Muscle of back (tissue), 11 donors: Measurements from ENCODE around the gene ZNHIT2. TPM values are rescaled to one million over a fixed set of nuclear protein-coding genes. Genes with fewer than 3 reads are reported as not detected.

ENCODE experiments used
- DNase-seq, 3 donors: peaks; one replicate each; pipeline versions ENCODE4 v3.0.0 to v3.0.0-alpha.2; 2013
- polyA plus RNA-seq, 10 donors: library from polyadenylated mRNA; unstranded; fragments of 120-200 nt; gene quantifications; one replicate each; pipeline ENCODE4 v1.2.1, GENCODE V29; 2013; ENCODE audit not compliant: insufficient read length in 10 of 10

ZNHIT2 gene
- polyA plus RNA-seq, 10 donors: 3.6 to 5.8 (median 4.4) TPM

DNA sequence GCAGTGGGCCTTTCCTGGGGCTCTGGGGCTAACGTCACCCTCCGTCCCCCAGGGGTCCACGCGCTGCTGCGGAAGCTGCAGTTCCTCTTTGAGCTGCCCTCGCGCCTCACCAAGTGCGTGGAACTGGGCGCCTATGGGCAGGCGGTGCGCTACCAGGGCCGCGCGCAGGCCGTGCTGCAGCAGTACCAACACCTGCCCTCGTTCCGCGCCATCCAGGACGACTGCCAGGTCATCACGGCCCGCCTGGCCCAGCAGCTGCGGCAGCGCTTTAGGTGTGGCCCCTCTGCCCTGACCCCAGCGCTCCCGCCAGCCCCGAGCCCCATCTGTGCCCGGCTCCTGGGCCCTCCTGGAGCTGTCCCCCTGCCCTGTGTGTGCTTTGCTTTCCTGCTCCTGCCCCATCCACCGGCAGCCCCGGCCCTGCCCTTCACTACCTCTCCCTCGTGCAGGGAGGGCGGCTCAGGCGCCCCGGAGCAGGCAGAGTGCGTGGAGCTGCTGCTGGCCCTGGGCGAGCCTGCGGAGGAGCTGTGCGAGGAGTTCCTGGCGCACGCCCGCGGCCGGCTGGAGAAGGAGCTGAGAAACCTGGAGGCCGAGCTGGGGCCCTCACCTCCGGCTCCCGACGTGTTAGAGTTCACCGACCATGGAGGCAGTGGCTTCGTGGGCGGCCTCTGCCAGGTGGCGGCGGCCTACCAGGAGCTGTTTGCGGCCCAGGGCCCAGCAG is 9.6 kb downstream of the ZNHIT2 start:
- no peak for DNase-seq

DNA sequence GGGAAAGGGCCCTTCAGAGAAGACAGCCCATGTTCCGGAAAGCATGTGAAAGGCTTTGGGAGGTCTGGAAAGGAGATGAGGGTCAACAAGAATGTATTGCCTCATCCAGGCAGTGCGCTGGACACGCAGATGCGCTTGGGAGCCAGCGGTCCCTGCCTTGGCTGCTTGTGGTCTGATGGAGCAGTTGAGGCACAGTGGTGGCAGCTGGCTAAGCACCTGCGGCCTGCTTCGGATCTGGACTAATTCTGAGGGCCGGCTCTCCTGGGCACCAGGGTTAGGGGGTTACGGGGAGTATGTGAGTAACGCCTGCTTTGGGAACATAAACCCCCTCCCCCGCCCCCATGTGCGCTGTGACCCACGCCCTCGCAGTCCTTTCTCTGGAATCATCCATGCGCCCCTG is 10.4 kb downstream of the ZNHIT2 start:
- DNase-seq: no peak

DNA sequence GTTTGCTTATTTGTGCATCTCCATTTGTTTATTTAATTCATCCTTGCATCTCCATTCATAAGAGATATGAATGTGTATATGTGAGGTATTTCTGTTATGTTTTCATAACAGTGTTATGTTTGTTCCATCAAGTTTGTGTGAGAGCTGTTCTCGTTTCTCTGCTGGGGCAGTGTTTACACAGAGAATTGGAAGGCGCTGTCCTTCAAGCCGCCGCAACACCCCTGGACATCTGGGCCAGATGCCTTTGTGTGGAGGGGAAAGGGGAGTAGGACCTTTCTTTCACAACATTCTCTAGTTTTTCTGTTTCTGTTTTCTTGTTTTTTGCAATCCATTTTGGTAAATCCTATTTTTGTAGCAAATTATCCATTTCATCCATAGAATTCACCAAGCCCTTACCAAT is 12.9 kb downstream of the ZNHIT2 start:
- DNase-seq: no peak

DNA sequence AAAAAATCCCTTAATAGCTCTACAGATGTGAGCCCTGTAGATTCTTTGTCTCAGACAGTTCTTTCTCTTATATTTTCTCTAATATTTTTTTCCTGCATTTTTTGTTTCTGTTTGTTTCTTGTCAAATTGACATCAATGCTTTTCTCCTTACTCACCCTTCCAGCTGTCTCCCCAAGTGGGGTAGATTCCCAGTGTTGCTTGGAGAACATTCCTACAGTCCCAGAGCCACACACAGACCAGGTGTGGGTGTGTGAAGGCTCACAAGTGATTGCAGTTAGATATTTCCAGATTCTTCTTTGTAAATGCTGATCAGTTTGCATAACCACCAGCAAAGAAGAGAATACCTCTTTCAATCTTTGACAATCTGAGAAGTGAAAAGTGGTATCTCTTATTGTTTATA is 14.0 kb downstream of the ZNHIT2 start:
- DNase-seq: no peak

DNA sequence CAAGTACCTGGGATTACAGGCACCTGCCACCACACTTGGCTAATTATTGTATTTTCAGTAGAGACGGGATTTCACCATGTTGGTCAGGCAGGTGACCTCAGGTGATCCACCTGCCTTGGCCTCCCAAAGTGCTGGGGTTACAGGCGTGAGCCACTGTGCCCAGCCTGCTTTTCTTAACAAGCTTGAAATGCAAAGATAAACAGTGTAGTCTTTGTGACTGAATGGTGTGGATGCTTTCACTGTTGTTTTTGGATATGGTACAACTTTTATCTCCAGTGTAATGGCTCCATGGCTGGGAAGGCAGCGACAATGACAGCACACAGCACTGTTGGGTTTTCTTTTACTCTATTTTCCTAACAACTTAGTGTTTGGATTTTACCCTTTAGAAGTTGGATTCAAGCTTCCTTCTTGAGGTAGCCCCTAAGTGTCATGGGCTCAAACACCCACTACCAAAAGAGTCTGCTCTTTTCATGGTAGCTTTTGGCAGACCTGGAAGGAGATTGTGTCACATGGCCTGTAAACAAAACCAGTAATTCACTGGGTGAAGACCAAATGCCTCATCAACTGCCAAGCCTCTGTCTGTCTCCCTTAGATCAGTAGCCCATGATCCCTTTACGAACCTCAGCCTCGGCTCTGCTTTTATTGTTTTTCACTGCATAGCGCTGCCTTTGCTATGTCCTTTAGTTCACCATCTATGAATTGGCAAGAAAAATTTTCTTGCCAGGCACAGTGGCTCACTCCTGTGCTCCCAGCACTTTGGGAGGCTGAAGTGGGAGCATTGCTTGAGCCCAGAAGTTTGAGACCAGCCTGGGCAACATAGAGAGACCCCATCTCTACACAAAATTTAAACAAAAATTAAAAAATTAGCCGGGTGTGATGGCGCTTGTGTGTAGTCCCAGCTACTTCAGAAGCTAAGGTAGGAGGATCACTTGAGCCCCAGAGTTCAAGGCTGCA is 15.1 kb downstream of the ZNHIT2 start:
- DNase-seq: no peak

DNA sequence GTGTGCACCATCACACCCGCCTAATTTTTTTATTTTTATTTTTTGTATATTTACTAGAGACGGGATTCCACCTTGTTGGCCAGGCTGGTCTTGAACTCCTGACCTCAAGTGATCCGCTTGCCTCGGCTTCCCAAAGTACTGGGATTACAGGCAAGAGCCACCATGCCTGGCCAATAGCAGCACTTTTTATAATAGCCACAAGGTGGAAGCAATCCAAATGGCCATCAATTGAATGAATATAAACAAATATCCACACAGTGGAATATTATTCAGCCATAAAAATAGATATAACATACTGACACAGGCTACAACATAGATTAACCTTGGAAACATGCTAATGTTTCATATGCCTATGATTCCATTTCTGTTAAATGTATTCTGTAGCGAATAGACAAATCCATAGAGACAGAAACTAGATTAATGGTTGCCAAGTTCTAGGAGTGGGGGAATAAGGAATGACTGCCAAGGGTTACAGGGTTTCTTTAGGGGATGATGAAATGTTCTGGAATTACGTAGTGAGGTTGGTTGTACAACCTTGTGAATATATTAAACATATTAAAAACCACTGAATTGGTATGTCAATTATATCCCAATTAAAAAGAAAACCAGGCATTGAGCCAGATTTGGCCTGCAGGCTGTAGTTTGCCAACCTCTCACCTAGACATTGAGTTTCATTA is 16.7 kb downstream of the ZNHIT2 start:
- DNase-seq: no peak

DNA sequence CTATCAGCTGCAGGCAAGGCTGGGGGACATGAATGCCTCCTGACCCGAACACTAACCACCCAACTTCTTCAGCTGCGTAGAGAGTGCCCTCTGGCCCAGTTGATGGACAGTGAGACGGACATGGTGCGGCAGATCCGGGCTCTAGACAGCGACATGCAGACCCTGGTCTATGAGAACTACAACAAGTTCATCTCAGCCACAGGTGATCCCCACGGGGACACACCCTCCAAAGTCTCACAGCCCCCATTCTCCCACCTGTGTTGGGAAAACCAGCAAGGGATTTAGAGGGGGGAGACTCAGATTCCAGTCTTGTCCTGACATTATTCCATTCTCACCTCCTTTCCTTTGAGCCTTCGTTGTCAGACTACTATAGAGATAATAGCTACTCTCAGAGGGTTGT is 20.6 kb downstream of the ZNHIT2 start:
- DNase-seq: no peak

DNA sequence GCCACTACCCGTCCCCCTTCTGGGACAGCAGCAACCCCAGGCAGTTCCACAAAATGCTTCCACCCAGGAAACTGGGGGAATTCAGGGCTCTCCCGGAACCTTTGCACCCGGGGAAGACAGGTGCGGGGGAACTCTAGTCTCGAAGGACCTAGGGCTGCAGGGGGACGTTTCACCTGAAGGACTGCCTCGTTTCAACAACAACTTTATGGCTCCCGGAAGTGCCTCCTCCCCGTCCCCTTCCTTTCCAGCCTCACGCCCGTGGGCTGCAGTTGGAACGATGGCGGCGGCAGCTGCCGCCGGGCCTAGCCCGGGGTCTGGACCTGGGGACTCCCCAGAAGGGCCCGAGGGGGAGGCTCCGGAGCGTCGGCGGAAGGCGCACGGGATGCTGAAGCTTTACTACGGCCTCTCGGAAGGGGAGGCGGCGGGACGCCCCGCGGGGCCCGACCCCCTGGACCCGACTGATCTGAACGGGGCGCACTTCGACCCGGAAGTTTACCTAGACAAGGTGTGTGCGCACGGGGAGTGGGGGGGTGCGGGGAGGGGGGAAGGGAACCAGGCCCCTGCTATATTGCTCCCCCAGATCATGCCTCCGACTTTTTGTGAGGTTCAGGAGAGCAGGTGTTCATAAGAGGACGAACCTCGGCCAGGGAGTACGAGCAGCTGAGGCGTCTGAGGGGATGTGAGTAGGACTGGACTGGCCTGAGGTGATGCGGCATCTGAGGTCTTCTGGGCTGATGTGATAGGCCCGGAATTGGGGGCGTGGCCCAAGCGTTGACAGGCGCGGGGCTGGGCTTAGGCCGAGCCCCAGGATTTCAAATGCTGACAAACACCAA is 21.3 kb downstream of the ZNHIT2 start, which contains the start of gene VPS51:
Gene VPS51, plus strand, starts transcription at position 241 of the 833 bp plus-strand sequence. Its CDS starts 37 bp downstream, at position 278.
- DNase-seq: peak; percentile 91 to 94 (median 92)

DNA sequence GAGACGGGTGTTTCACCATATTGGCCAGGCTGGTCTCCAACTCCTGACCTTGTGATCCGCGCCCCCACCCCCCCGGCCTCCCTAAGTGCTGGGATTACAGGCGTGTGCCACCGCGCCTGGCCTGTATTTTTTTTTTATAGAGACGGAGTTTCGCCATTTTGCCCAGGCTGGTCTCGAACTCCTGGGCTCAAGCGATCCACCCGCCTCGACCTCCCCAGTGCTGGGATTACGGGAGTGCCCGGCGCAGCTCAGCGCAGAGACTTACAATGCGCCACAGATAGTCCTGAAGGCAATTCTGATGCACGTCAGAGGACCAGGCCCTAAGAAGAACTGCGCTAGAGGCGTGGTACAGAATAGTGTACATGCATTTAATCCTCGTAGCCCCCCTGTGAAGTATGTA is 22.1 kb downstream of the ZNHIT2 start:
- no peak for DNase-seq

DNA sequence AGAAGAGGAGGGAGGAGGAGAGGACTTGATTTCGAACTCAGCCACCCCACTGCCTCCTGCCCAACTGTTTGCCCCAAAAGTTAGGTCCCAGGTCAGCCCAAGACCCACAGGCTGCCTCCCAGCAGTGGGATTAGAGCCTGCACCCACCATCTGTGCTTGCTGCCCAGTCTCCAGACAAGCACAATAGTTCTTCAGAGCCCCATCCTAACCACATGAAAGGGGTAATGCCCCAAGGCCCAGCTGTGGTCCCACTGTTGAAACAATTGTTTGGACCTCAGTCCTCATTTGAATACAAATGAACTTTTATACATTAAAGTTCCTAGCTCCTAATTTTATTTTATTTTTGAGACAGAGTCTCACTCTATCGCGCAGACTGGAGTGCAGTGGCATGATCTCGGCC is 26.9 kb downstream of the ZNHIT2 start:
- no peak for DNase-seq

DNA sequence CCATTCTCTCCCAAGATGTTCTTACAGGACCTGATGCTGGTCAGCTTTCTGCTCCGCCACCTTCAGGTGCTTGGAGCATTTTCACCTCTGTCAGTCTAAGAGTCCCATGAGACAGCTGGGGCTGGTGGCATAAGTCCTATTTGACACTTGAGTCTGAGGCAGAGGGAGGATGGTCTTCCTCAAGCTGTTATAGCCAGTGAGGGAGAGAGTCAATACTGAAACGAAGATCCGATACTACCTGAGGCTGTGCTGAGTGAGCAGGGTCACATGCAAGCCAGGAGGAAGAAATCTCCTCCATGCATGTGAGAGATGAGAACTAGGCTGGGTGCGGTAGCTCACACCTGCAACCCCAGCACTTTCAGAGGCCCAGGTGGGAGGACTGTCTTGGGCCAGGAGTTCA is 27.9 kb downstream of the ZNHIT2 start:
- DNase-seq: no peak

DNA sequence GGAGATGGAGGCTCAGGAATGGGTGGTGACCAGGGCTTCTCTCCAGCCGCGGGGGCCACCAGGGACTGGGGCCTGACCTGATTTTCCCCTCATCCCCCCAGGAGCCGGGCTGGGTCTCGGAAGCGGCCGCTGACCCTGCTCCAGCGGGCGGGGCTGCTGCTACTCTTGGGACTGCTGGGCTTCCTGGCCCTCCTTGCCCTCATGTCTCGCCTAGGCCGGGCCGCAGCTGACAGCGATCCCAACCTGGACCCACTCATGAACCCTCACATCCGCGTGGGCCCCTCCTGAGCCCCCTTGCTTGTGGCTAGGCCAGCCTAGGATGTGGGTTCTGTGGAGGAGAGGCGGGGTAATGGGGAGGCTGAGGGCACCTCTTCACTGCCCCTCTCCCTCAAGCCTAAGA is 29.7 kb downstream of the ZNHIT2 start:
- DNase-seq: no peak

DNA sequence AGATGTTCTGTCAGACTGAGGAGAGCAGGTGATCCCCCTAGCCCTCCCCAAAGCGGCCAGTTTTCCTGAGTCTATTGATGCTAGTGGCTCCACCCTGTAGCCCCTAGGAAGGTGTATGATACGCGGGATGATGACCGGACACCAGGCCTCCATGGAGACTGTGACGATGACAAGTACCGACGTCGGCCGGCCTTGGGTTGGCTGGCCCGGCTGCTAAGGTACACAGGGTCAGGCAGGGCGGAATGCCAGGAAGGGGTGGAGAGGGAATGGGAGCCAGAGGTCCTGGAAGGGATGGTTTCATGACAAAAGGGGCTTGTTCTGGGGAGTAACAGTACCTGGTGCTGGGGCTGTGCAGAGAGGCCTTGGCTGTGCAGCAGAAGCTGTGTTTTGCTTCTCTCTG is 30.3 kb downstream of the ZNHIT2 start:
- no peak for DNase-seq

DNA sequence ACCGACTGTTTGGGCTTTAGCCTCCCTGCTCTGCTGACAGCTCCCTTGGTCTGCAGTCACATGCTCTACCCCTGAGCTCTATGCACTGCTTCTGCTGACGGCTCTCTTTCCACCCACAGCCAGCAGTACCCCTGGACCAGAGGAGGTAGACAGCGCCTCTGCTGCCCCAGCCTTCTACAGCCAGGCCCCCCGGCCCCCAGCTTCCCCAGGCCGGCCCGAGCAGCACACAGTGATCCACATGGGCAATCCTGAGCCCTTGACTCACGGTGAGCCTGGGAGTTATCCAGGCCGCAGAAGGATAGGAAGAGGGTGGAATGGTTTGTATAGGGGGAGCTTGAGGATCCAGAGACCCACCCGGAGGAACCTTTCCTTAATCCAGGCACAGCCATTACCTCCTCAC is 30.7 kb downstream of the ZNHIT2 start:
- no peak for DNase-seq

DNA sequence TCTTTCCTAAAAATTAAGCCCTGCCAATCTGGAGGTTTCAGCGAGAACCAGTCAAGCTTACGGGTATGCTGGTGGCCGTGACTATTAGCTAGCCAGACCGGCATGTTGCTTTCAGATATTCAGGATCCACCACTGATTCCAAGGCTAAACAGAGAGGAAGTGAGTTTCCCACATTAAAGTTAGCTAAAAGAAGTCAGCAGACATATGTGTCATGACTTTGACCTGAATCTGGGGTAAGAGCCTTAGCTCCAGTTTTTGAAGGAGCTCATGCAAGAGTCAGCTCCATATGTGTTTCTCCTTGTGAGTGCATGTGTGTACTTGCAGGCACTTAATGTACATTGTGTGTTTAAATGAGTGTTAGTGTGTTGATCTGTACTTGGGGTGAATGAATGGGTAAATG is 32.1 kb downstream of the ZNHIT2 start:
- no peak for DNase-seq

DNA sequence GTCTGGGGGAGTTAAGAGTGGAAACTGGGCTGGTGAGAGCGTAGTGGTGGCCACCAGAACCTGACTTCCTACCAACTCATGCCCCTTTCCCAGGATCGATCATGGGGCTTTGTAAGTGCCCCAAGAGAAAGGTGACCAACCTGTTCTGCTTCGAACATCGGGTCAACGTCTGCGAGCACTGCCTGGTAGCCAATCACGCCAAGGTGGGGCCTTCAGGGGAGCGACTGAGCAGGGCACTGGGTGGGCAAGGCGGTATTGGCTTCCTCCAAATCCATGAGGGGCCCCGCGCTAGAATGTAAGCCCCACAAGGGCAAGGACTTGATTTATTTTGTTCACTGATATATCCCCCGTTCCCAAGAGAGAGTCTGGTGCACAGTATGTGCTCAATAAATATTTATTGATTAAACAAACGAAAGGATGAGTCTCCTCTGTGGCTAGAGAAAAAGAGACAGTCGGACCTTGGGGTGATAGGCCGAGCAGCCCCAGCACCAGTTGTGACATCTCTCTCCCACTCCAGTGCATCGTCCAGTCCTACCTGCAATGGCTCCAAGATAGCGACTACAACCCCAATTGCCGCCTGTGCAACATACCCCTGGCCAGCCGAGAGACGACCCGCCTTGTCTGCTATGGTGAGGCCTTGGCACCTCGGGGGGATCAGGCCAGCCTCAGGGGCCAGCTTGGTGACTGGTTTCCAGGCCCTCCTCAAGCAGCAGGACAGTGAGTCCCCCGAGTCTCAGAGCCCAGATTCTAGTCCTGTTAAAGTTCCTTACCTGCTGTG is 32.7 kb downstream of the ZNHIT2 start:
- DNase-seq: no peak

DNA sequence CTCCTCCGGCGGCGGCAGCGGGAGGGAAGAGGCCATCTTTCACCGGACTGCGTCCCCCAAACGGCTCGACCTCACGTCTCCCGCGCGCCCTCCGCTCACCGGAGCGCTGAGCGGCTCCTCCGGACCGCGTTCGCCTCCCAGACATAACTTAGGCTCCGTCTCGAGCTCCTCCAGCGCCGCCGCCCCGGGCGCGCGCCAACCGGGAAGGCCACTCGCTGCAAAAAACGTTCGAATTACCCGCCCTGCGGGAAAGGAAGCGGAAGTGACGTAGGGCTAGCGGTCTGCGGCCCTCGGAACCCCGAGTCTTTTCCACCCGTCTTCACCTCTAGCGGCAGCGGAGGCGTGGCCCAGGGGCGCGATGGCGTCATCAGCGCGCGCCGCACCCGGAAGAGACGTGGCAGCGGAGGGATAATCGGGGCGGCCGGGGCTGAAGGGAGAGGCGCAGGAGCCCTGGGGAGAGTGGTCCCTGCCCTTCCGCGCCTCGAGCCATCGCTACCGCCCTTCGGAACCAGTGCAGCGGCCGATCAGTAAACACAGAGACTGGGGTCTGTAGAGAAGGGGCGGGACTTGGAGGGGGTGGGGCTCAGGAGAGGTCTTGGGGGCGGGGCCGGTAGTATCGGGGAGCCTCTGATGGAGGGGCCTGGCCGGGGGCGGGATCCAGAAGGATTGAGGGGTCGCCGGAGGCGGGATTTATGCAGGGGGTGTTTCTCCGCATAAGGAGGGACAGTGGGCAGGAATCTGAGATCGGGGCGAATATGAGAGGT is 33.5 kb downstream of the ZNHIT2 start, which contains the start of the genes CDCA5 and ZFPL1:
Gene CDCA5, minus strand, starts transcription at position 207 of the 764 bp plus-strand sequence. Its CDS starts 62 bp downstream, at position 145.
Gene ZFPL1, plus strand, starts transcription at position 389 of the 764 bp plus-strand sequence. CDS start 477 bp downstream, outside the sequence.
- peak; percentile 96 to 99 (median 96) for DNase-seq

DNA sequence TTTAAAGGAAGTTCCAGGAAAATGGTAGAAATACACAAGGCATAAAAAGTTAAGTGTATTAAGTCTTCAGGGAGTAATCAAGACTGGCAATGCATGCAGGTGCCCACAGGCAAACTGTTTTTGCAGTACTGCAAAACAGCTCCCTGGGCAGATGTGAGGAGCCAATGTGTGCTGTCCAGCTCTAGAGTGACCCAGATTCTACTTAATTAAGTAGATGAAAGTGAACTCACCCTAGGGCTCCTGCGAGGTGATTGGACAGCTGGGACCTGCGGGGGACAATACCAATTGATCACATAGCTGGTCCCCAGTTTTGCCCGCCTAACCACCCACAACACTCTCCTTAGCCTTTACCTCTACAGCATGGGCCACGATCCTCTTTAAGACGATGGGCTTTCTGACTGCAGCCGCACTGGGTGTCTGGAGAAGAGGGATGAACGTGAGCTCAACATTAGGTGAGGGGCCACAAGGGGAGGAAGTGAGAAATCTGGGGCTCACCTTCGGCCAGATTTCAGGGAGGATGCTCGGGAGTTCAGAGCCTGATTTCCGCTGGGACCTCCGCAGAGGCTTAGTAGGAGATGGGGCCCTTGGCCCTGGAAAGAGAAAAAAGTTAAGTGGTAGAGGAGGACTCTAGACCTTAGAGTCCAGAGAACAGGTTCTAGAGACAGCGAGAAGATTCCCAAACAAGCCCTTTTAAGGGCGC is 34.2 kb downstream of the ZNHIT2 start:
- no peak for DNase-seq
